Measurements from ENCODE around the gene GRAMD2A. TPM values are rescaled to one million over a fixed set of nuclear protein-coding genes. Genes with fewer than 3 reads are reported as not detected.

GRAMD2A gene
- total RNA-seq, 1 donor, result not detected

GRCh38 chr15:72205896-72206676, 8.5 kb upstream of the GRAMD2A start:
- H3K4me1 ChIP-seq (ENCODE audit: insufficient read depth, low read length), result peaks cover 18% of the 10 kb centered on the region
- peaks cover 98% of the 10 kb centered on the region for H3K36me3 ChIP-seq (ENCODE audit: insufficient read depth, low read length)
- peaks cover 84% of the 10 kb centered on the region for H4K20me1 ChIP-seq (ENCODE audit: insufficient read depth, low read length)
- no peaks in the 10 kb centered on the region for H3K9me3 ChIP-seq (ENCODE audit: low read depth, low read length)
- H2AFZ ChIP-seq (ENCODE audit: low read length), result no peak overlapping the region
- H3K27me3 ChIP-seq (ENCODE audit: insufficient read depth, low read length), result no peaks in the 10 kb centered on the region
- H3K4me2 ChIP-seq (ENCODE audit: insufficient read depth, low read length), result no peak overlapping the region
- peaks cover 75% of the 10 kb centered on the region for H3K79me2 ChIP-seq (ENCODE audit: insufficient read depth, low read length)
- no peak for TF ChIP-seq CTCF (IDR thresholded peaks at IDR 0.05; ENCODE audit: extremely low read depth, low read depth, low read length)
- DNase-seq (ENCODE audit: insufficient read length, low spot score, missing footprints), result peak; percentile 38
- H3K27ac ChIP-seq (ENCODE audit: low read depth, low read length), result no peak overlapping the region
- H3K4me3 ChIP-seq (ENCODE audit: insufficient read depth, low read length), result no peak overlapping the region

- H3K4me3 ChIP-seq (ENCODE audit: insufficient read depth, low read length), result no peak overlapping the region
- no peak overlapping the region for H3K27ac ChIP-seq (ENCODE audit: low read depth, low read length)
- H3K36me3 ChIP-seq (ENCODE audit: insufficient read depth, low read length), result peaks cover 98% of the 10 kb centered on the region
- no peak overlapping the region for H2AFZ ChIP-seq (ENCODE audit: low read length)
- H3K9me3 ChIP-seq (ENCODE audit: low read depth, low read length), result no peaks in the 10 kb centered on the region
- H3K4me1 ChIP-seq (ENCODE audit: insufficient read depth, low read length), result peaks cover 18% of the 10 kb centered on the region
- no peak overlapping the region for H3K4me2 ChIP-seq (ENCODE audit: insufficient read depth, low read length)
- H3K79me2 ChIP-seq (ENCODE audit: insufficient read depth, low read length), result peaks cover 68% of the 10 kb centered on the region
- TF ChIP-seq CTCF (IDR thresholded peaks at IDR 0.05; ENCODE audit: extremely low read depth, low read depth, low read length), result no peak
- no peaks in the 10 kb centered on the region for H3K27me3 ChIP-seq (ENCODE audit: insufficient read depth, low read length)
- DNase-seq (ENCODE audit: insufficient read length, low spot score, missing footprints), result peak; percentile 60
- H4K20me1 ChIP-seq (ENCODE audit: insufficient read depth, low read length), result peaks cover 86% of the 10 kb centered on the region
Measured at GRCh38 chr15:72205273-72205672, 7.7 kb upstream of the GRAMD2A start.

- Histone ChIP-seq H3K4me2 (ENCODE audit: insufficient read depth, low read length) (no peak overlapping the region), H3K27me3 (ENCODE audit: insufficient read depth, low read length) (no peaks in the 10 kb centered on the region), H3K27ac (ENCODE audit: low read depth, low read length) (peak overlapping the region; percentile 68), H3K79me2 (ENCODE audit: insufficient read depth, low read length) (peaks cover 53% of the 10 kb centered on the region), H3K4me1 (ENCODE audit: insufficient read depth, low read length) (peaks cover 21% of the 10 kb centered on the region), H3K36me3 (ENCODE audit: insufficient read depth, low read length) (peaks cover 99% of the 10 kb centered on the region), H3K9me3 (ENCODE audit: low read depth, low read length) (no peaks in the 10 kb centered on the region), H3K4me3 (ENCODE audit: insufficient read depth, low read length) (no peak overlapping the region), H2AFZ (ENCODE audit: low read length) (no peak overlapping the region), H4K20me1 (ENCODE audit: insufficient read depth, low read length) (peaks cover 90% of the 10 kb centered on the region)
- TF ChIP-seq CTCF (IDR thresholded peaks at IDR 0.05; ENCODE audit: extremely low read depth, low read depth, low read length), result no peak
- DNase-seq (ENCODE audit: insufficient read length, low spot score, missing footprints), result peak; percentile 97
Measured at GRCh38 chr15:72203507-72203837, 5.9 kb upstream of the GRAMD2A start.

- Histone ChIP-seq H3K36me3 (ENCODE audit: insufficient read depth, low read length) (peaks cover 99% of the 10 kb centered on the region), H3K4me1 (ENCODE audit: insufficient read depth, low read length) (peaks cover 21% of the 10 kb centered on the region), H3K9me3 (ENCODE audit: low read depth, low read length) (no peaks in the 10 kb centered on the region), H3K27me3 (ENCODE audit: insufficient read depth, low read length) (no peaks in the 10 kb centered on the region), H3K4me3 (ENCODE audit: insufficient read depth, low read length) (no peak overlapping the region), H4K20me1 (ENCODE audit: insufficient read depth, low read length) (peaks cover 90% of the 10 kb centered on the region), H2AFZ (ENCODE audit: low read length) (no peak overlapping the region), H3K79me2 (ENCODE audit: insufficient read depth, low read length) (peaks cover 49% of the 10 kb centered on the region), H3K27ac (ENCODE audit: low read depth, low read length) (peak overlapping the region; percentile 68), H3K4me2 (ENCODE audit: insufficient read depth, low read length) (no peak overlapping the region)
- TF ChIP-seq CTCF (IDR thresholded peaks at IDR 0.05; ENCODE audit: extremely low read depth, low read depth, low read length), result no peak
- peak; percentile 77 for DNase-seq (ENCODE audit: insufficient read length, low spot score, missing footprints)
Measured at GRCh38 chr15:72202801-72203506, 5.4 kb upstream of the GRAMD2A start.
